ENCODE data around the gene SLC25A33. TPM values are rescaled to one million over a fixed set of nuclear protein-coding genes. Genes with fewer than 3 reads are reported as not detected.
A peak's percentile ranks its signal among the peaks of the same experiment; 100 is the strongest.

Gene SLC25A33
- total and polyA plus RNA-seq, 2 experiments from 2014 or later, result 13.3 to 18.8 TPM

DNA sequence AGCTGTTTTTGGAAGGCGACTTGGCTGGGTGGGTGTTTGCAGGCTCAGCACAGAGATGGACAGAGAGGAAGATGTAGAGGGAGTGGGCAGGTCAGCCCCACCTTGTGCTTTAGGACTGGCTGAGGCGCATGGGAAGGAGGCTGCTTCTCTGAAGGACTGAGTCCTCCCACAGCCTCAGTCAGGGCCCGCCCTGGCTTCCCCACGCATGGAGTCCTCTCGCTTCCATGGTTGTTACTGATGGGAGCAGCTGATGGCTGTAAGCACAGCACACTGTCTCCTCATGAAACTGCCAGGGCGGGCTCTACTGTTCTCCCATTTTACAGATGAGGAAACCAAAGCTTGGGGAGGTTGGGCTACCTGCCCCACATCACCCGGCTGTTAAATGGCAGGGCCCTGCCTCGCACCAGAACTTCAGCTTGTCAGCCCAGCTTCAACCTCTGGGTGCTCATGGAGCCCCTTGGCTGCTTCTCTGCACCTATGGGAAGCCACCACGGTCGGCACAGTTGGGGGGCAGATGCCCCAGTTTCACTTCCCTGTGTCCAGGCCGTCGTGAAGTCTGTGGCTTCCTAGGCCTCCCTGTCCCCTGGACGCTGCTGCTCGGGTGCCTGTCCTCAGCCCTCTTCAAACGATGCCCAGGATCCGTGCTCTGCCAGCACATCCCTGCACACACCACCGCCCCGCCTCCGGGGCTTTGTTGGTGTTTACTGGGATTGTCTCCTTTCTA lies 51.8 kb downstream of the SLC25A33 start (continued):
- no peak for TF ChIP-seq STAT1 (IDR thresholded peaks at IDR 0.05; ENCODE audit: unreplicated experiment)

DNA sequence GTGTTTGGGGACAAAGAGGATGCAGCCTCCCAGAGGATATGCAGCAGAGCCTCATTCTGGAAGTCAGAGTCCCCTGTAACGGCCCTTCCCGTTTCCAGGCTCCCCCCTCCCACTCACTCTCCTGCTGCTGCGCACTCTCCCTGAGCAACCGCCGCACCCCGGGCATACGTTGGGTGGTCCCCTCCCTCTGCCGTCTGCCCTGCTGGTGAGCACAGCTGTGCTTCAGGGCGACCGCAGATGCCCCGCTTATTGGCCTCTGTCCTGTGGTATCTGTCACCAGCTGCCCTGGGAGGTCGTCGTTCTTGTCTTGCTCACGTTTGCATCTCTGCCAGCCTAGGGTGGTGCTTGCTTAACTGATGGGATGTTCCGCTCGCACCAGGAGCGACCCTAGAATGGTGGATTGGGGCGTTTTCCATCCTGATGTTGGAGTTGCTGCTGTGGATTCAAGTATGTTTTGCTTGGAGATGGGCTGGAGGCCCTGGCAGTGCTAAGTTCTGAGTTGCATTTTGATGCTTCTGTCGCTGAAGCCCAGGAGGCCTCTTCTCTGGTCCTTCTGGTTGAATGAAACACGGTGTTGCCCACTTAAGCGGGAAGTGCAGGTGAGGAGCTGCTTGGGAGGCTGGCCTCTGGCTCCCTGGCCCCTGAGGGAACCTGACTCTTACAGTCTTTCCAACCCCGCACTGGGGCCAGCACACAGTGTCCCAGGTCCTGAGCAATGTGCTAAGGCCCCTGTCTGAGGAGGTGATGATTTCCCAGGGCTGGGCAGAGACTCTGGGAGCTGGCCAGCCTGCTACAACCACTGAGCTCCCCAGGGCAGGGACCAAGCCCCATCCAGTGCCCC lies 52.6 kb downstream of the SLC25A33 start:
- 0 out of 2 replicates have a peak, but pooled peaks cover 2% of the 10 kb centered on the region for H3F3A ChIP-seq (replicated peaks; ENCODE audit: low read depth)
- H3K79me2 ChIP-seq (replicated peaks; ENCODE audit: insufficient read depth), result peaks cover 66% of the 10 kb centered on the region
- peaks cover 34% of the 10 kb centered on the region; the same call in 1 of the 2 replicates for H3K4me1 ChIP-seq (ENCODE audit: insufficient read depth)
- no peak for TF ChIP-seq JUNB (IDR thresholded peaks at IDR 0.05; ENCODE audit: unreplicated experiment)
- TF ChIP-seq, protein P1, sequence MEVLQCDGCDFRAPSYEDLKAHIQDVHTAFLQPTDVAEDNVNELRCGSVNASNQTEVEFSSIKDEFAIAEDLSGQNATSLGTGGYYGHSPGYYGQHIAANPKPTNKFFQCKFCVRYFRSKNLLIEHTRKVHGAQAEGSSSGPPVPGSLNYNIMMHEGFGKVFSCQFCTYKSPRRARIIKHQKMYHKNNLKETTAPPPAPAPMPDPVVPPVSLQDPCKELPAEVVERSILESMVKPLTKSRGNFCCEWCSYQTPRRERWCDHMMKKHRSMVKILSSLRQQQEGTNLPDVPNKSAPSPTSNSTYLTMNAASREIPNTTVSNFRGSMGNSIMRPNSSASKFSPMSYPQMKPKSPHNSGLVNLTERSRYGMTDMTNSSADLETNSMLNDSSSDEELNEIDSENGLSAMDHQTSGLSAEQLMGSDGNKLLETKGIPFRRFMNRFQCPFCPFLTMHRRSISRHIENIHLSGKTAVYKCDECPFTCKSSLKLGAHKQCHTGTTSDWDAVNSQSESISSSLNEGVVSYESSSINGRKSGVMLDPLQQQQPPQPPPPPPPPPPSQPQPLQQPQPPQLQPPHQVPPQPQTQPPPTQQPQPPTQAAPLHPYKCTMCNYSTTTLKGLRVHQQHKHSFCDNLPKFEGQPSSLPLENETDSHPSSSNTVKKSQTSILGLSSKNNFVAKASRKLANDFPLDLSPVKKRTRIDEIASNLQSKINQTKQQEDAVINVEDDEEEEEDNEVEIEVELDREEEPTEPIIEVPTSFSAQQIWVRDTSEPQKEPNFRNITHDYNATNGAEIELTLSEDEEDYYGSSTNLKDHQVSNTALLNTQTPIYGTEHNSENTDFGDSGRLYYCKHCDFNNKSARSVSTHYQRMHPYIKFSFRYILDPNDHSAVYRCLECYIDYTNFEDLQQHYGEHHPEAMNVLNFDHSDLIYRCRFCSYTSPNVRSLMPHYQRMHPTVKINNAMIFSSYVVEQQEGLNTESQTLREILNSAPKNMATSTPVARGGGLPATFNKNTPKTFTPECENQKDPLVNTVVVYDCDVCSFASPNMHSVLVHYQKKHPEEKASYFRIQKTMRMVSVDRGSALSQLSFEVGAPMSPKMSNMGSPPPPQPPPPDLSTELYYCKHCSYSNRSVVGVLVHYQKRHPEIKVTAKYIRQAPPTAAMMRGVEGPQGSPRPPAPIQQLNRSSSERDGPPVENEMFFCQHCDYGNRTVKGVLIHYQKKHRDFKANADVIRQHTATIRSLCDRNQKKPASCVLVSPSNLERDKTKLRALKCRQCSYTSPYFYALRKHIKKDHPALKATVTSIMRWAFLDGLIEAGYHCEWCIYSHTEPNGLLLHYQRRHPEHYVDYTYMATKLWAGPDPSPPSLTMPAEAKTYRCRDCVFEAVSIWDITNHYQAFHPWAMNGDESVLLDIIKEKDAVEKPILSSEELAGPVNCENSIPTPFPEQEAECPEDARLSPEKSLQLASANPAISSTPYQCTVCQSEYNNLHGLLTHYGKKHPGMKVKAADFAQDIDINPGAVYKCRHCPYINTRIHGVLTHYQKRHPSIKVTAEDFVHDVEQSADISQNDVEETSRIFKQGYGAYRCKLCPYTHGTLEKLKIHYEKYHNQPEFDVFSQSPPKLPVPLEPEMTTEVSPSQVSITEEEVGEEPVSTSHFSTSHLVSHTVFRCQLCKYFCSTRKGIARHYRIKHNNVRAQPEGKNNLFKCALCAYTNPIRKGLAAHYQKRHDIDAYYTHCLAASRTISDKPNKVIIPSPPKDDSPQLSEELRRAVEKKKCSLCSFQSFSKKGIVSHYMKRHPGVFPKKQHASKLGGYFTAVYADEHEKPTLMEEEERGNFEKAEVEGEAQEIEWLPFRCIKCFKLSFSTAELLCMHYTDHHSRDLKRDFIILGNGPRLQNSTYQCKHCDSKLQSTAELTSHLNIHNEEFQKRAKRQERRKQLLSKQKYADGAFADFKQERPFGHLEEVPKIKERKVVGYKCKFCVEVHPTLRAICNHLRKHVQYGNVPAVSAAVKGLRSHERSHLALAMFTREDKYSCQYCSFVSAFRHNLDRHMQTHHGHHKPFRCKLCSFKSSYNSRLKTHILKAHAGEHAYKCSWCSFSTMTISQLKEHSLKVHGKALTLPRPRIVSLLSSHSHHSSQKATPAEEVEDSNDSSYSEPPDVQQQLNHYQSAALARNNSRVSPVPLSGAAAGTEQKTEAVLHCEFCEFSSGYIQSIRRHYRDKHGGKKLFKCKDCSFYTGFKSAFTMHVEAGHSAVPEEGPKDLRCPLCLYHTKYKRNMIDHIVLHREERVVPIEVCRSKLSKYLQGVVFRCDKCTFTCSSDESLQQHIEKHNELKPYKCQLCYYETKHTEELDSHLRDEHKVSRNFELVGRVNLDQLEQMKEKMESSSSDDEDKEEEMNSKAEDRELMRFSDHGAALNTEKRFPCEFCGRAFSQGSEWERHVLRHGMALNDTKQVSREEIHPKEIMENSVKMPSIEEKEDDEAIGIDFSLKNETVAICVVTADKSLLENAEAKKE (CRISPR knock-in tag; IDR thresholded peaks at IDR 0.05), result no peak
- no peak for TF ChIP-seq EZH2phosphoT487 (IDR thresholded peaks at IDR 0.05; ENCODE audit: unreplicated experiment)
- TF ChIP-seq POLR2AphosphoS5 (IDR thresholded peaks at IDR 0.05; ENCODE audit: low read depth), result no peak
- TF ChIP-seq ZNF331 (CRISPR knock-in tag; IDR thresholded peaks at IDR 0.05; ENCODE audit: low read depth), result no peak
- no peak for TF ChIP-seq REST (IDR thresholded peaks at IDR 0.05; ENCODE audit: unreplicated experiment)
- TF ChIP-seq STAT1 (IDR thresholded peaks at IDR 0.05; ENCODE audit: unreplicated experiment), result no peak
- no peak for TF ChIP-seq ZNF114 (CRISPR knock-in tag; IDR thresholded peaks at IDR 0.05)
- TF ChIP-seq ETS1 (IDR thresholded peaks at IDR 0.05), result no peak
- no peak for TF ChIP-seq NANOG (IDR thresholded peaks at IDR 0.05; ENCODE audit: borderline replicate concordance)
- TF ChIP-seq CREB1 (CRISPR knock-in tag; IDR thresholded peaks at IDR 0.05; ENCODE audit: low read depth), result no peak
- TF ChIP-seq EZH2 (IDR thresholded peaks at IDR 0.05; ENCODE audit: low read depth, unreplicated experiment), result no peak
- no peak overlapping the region for H3K27ac Mint-ChIP-seq
- peak overlapping the region; percentile 22; the same call in 2 of the 3 replicates for H3K4me3 Mint-ChIP-seq
- no peak overlapping the region for H3K27ac ChIP-seq (ENCODE audit: low read depth)
- H2AFZ ChIP-seq, result no peak overlapping the region
- no peaks in the 10 kb centered on the region for H3K27me3 ChIP-seq (ENCODE audit: insufficient read depth)
- no peaks in the 10 kb centered on the region for H3K36me3 ChIP-seq (ENCODE audit: insufficient read depth)
- no peak overlapping the region; the same call in 1 of the 2 replicates for H3K4me2 ChIP-seq
- H3K27me3 Mint-ChIP-seq (ENCODE audit: insufficient read depth, low read depth, poor library complexity), result peaks cover 2% of the 10 kb centered on the region
- H3K36me3 Mint-ChIP-seq (ENCODE audit: low read depth), result no peaks in the 10 kb centered on the region
- no peak for ATAC-seq
- H3K9me3 Mint-ChIP-seq, result peaks cover 3% of the 10 kb centered on the region; the same call in 2 of the 3 replicates
- H3K4me1 Mint-ChIP-seq, result peaks cover 39% of the 10 kb centered on the region
- peak; percentile 27 for DNase-seq (ENCODE audit: low spot score)
- no peak overlapping the region for H3K4me3 ChIP-seq
- H3K9me2 ChIP-seq (ENCODE audit: insufficient read depth), result no peaks in the 10 kb centered on the region
- H4K20me1 ChIP-seq (replicated peaks; ENCODE audit: insufficient read depth), result peaks cover 33% of the 10 kb centered on the region
